Pons (tissue), 1 donor: ENCODE measurements around the gene FMNL2.
A peak's percentile ranks its signal among the peaks of the same experiment; 100 is the strongest.

Source experiments
- DNase-seq: peaks from one replicate; pipeline ENCODE4 v3.0.0-alpha.2; 2016; ENCODE audit warnings: low spot score

Gene FMNL2

DNA sequence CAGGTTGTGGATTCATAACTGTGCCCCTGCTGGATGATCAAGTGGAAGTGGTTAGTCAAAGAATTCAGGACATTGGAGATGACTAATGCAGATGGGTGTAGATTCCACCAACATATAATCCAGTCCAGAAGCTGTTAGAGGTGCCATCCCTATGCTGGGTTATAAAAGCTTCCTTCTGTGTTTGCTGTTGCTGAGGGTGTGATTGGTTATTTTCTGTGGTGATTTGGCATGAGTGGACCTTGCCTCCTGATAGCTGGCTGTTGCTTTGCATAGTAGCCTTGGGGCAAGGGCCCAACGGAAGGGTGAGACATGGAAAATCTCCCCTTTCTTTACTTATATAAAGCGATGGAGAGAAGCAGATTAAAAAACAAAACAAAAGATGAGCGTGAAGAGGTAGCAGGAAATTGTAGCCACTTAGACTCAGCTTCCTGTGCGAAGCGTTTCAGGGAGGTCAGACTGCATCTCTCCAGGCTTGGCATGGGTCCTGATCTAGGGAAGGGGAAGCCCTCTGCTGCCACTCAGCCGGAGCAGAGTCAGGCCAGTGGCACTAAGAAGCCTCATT lies 190.4 kb downstream of the FMNL2 start:
- peak; percentile 83 for DNase-seq

DNA sequence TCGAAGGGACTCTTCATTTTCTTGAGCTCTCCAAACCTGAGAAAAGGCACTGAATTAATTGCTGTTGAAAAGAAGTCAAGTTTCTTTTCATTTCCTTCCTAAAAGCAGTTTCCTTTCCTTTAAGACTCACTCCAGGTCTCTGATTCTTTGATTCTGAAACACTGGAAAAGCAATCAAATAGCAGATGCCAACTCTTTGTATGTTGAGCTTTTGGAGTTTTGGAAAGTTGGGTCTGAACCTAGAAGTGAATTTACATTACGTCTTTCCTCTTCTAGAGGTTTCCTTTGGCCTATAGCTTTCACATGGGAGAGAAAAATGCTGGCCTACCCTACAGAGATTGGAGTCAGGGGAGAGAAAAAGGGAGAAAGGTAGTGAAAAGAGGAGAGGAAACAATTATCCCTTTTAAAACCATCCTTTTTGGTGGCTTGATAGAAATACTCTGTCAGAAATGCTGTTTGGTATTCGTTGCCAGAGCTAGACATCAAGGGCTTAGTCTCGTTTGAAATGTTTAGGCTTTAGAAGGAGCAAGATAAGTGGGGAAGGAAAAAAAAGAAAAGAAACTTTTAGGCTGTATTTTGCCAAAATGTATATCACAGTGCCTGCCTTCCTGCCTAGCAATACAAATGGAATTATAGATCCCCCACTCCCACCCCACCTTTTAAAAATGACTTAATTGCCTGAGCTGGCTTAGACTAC lies 194.6 kb downstream of the FMNL2 start:
- no peak for DNase-seq

DNA sequence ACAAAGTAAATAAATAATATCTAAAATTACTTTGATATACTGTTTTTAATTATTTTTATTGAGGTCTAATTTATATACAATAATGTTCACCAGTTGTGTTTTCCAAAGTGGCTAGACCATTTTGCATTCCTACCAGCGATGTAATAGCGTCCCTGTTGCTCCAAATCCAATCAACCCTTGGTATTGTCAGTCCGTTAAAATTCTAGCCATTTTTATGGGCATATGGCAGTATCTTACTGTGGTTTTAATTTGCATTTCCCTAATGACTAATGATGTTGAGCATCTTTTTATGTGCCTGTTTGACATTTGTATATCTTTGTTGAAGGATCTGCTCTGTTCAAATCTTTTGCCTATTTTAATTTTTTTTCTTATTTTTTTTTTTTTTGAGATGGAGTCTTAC lies 197.3 kb downstream of the FMNL2 start:
- DNase-seq: no peak

DNA sequence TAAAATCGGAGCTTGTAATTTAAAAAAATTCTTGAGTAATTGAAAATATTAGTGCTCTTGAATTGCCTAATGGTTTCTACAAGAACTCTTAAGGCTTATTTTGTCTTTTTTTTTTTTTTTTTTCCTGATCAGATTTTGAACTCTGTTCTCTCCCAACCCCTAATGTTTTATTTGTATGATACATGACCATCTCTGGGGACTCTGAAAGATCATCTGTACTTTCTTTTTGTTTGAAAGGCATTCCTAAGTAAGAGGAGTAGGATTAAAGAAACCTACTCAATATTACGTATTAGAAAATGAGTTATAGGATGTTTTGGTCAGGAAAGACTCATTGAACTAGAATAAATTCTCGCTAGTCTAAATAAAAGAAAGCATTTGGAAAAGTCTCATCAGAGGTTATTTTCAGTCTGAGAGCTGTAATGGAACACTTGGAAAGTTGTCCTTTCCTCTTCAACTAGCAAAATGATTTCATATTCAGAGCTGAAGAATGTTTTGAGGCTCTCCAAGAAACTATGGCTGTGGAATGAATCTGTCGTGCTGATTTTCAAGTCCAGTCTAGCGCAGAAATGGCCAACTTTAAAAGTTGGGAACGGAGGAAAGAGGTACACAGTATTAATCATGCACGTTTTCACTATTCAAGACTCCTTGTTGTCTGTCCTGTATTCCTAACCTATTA lies 199.6 kb downstream of the FMNL2 start:
- no peak for DNase-seq

DNA sequence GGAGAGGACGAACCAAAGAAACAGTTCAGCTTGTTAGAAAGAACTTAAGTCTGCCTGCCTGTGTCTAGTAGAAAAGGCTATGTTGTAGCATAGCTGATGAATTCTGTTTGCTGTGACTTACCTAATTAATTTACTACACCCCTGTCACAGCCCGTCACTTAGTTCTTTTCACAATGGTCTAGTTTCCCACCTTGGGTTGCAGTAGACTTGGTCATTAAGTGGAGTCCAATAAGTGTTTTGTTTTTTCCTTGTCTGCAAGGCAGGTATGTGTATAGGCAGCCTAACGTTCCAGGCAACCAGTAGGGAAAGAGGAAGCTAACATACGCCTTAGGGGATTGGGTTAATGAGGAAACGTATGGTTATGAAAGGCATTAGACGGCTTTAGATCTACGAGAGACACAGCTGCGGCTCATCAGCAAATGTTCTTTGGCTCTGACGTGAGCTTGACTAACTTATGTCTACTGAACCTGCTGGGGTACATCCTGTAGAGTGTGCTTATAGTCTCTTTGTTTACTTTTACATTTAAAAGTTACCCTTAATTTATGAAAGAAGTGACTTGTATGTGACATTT lies 202.2 kb downstream of the FMNL2 start:
- DNase-seq: no peak

DNA sequence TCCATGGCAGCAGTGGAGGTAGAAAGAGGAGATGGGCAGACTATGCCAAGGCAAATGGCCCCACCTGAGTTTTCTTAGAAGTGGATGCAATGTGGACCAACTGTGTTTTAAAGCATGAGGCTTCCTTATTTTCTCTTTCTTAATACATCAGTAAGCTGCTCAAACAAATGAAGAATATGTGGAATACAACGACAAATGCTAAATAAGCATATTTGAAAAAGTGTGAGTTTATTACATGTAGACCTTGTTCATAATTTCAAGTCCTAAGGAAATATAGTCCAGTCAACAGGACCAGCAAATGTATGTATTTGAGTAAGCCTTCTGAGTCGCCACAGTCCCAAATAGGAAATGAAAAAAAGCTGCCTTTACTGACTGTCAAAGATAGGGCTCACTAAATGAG lies 204.4 kb downstream of the FMNL2 start:
- DNase-seq: no peak

DNA sequence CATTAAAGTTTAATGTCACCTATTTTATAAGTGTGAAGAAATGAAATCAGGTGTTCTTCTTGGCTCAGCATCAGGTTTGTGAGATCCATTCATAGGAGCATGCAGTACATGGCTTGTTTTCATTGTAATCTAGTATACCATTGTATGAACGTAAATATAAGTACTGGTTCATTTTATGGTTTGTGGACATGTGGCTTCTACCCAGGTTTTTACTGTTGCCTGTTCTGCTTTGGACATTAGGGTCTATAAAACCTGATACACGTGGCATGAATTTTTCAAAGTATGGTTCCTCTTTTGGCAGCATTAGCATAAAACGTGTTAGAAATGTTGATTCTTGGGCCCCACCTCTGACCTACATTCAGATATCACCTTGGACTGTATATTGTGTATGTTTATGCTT lies 206.7 kb downstream of the FMNL2 start:
- DNase-seq: no peak

DNA sequence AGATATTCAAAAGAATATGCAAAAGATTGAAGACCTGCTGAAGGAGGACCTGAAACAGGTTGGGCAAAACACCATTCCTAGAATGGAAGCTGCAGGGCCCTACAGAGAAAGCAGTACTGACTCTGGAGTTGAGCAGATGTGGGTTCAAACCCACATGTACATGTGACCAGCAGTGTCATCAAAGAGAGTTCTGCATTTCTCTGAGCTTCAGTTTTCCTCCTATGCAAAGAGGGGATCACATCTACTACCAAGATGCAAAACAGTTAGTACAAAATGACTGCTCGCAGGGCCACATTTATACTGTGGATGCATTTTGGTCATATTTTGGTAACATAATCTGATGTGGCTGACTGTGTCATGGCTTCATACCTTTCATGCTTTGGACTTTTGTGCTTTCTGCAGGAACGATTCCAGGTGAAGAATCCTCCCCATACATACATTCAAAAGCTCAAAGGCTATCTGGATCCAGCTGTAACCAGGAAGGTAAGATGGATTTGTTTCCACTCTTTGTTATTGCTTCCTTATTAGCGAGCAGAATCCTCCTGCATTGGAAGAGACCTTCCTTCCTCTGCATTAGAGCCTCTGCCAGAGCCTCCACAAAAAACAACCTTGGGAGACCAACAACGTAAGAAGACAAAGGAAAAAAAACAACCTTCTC lies 207.5 kb downstream of the FMNL2 start:
- no peak for DNase-seq

DNA sequence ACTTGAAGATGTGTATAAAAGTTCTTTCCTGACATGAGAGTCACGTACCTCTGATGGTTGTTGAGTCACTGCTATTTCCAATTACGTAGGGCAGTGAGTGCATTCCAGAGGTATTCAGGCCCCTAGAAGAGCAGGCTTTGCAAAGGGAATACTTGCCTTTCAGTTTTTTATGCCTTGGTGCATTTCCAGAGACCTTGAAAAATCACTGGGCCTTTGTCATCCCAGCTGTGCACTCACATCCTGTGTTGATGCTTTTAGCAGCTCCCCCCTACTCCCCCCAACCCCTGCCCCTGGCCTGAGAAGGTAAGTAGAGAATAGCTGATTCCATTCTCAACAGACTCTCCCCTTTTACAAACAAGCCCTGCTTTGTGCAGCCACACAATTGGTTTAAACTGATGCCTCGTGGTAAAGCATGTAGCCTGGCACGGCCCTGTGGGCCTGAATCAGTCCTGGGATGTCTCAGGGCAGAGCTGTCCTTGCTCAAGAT lies 208.1 kb downstream of the FMNL2 start:
- peak; percentile 97 for DNase-seq

DNA sequence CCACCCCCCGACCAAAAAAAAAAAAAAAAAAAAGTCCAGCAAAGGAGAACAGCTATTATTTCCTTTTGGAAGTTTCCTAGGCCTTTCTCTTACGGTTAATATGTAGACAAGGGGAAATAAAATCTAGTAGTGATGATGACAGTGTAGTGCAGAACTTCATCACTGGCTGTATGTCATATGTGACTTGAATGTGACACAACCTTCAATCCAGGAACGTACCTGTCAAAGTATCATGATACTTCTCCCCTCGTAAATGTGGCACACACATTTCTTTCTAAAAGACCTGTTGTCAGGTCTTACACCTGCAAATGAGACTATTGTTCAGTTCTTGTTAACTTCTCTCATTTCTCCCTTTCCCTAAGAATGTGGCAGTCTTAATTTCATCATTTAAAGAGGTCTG lies 208.7 kb downstream of the FMNL2 start:
- DNase-seq: no peak

DNA sequence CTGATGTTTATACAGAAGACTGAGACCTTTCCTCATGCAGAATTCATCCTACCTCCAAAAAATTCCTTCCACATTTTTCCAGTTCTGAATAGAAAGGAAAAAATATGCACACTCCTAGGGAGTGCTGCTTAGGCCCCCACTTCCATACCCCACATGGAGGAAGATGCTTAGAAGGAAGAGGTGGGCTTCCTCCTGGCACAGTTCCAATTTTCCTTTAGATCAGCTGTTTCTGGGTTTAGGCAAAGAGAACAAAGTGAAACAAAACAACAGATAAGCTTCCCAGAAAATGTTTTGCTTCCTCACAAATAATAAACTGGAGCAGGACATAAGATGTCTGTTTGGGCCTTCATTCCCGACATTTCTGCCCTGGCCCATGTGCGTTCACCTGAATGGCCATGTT lies 209.7 kb downstream of the FMNL2 start:
- no peak for DNase-seq

DNA sequence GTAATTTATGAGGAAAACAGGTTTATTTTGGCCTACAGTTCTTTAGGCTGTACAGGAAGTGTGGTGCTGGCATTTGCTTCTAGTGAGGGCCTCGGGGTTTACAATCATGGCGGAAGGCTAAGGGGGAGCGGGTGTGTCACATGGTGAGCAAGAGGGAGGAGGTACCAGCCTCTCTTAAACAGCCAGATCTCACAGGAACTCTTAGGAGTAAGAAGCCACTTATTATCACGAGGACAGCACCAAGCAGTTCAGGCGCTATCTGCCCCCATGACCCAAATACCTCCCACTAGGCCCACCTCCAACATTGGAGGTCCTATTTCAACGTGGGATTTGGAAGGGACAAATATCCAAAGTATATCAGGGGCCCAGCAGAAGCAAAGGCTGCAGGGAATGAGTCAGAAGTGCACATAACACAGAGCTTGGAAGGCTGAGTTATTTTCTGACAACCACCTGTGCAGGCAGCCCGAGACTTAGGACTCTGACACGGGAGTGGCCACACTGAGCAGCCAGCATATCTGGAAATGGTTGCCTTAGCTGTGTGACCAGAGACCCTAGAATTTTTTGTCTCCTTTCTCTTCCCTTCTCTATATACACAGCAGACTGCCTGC lies 211.4 kb downstream of the FMNL2 start:
- no peak for DNase-seq

DNA sequence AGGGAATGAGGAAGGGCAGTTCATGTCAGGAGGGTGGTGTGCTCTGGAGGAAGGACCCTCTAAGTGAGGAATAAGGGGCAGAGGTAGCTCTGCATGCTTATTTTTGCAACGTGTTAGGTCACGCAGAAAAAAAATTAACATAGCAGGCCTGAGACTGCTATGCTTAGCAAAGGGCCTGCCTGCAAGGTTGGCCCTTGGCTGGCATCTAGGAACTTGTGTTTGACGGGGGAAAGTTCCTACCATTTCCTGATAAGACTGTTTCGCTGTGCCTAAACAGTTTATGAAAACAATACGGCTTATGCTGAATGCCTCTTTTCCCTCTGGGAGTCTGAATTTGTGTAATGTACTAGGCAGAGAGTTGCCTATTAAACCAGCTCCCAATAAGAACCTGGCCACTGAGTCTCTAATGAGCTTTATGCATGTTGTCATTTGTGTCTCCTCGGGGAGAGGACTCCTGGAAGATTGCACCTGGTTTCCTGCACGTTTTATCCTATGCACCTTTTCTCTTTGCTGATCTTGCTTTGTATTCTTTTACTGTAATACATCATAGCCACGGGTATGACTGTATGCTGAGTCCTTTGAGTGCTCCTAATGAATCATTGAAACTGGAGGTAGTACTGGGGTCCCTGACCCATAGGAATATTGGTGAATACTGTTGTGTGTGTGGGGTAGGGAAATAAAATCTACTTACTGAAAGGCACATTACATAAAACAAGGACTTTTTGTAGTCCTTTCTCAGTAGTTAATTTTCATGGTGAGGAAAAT lies 213.3 kb downstream of the FMNL2 start:
- DNase-seq: no peak

DNA sequence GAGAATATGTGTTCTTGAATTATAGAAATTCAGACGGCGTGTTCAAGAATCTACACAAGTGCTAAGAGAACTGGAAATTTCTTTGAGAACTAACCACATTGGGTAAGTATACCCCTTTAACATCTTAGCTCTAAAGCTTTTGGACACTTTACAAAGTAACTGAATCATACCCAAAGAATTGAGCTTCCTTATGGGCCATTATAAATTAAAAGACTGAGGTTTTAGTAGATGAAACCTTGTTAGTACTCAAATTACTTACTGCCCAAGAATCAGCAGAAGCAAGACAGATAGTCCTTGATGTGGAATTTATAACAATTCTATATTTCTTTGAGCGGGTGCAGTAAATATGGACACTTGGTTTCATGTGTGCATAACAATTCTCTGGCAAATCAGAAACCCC lies 214.0 kb downstream of the FMNL2 start:
- DNase-seq: no peak

DNA sequence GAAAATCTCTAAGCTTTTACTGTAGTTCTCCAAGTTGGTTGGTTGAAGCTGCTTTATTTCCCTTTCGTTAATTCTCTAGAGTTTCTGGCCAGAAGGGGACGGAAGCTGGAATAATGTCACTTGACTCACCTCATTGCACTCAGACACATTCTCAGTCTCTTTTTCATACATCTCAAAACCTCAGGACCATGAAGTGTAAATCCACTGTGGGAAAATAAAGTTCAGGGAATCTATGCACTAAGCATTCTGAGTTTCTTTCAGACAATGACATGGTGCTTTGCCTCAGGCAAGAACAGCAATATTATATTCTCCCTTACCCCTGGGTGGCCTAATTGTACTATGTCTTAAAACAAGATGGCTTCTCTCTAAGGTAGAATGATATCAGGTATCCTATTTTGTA lies 214.4 kb downstream of the FMNL2 start:
- no peak for DNase-seq

DNA sequence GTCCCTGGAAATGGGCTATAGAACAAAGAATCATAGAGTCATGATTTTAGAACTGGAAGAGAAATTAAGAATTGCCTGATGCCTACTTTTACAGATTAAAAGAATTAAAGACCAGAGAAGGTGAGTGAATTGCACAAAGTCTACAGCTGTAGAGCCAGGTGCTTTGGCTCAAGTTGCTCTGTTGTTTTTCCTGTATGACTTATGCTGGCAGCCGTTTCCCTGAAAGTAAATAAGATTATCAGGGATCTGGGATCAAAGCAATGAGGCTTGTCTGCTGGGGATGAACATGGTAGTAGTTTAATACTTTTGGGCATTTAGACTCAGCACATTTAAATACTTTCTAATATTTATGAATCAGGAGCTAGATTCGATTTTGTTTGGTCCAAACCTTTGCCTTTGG lies 215.4 kb downstream of the FMNL2 start:
- no peak for DNase-seq

DNA sequence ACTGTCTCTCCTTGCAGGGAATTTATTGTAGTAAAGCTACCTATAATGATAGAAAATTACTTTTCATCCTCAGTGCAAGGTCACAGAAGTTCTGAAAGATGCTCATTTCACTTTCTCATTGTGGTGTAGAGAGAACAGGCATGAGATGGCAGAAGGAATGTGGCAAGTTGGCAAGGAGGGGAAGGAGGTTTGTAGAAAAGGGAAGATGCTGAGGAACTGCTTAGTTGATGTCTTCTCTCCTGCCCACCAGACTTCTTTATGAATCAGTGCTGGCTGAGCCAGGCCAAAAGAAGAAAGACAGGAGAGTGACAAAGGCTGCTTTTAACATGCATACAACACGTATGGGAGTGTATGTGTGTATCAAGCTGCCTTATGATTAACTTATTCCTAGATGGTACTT lies 217.9 kb downstream of the FMNL2 start:
- no peak for DNase-seq

DNA sequence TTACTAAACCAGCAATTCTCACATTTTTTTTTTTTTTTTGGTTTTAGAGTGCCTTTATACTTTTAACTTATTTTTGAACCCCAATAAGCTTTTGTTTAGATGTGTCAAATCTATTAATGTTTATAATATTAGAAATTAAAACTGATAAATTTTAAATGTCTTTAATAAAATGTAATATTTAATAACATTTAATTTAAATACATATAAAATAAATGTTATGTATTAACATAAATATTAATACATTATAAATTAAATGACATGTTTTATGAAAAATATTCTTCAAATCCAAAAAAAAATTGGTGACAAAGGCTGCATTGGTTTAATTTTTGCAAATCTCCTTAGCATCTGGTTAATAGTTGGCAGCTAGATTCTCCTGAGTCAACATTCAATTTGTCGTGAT lies 218.5 kb downstream of the FMNL2 start:
- no peak for DNase-seq

DNA sequence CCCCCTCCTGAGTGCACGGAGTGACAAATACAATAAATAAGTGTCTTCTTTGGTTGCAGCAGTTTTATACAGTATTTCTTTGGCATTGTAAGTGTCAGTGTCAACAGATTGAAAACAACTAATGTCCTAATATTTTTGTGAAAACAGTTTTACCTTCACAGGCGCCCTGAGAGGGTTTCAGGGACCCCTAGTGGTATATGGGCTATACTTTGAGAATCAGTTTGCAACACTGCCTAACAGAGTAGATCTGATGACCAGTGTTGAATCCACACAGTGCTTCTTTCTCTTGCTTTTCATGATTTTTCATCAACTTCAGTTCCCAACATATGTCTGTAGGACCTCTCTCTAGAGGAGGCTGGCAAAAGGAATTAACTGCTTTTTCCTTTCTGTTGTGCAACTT lies 220.1 kb downstream of the FMNL2 start:
- DNase-seq: peak; percentile 72

DNA sequence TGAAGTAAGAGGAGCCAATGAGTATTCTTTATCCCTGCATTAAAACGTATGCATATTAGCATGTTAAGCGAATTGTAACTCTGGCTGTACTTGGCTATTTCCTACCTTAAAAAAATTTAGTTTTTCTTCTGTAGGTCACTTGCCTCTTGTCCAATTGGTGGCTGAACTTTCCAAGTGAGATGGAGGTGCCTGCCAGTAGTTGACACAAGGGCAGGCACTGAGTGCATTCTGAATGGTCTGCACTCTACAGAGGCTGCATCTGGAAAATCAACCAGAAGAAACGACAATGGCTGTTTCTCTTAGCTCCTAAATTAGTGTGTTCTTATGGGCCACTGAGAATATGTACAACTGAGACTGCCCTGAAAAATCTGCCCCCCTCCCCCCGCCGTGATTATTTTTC lies 221.5 kb downstream of the FMNL2 start:
- peak; percentile 74 for DNase-seq

DNA sequence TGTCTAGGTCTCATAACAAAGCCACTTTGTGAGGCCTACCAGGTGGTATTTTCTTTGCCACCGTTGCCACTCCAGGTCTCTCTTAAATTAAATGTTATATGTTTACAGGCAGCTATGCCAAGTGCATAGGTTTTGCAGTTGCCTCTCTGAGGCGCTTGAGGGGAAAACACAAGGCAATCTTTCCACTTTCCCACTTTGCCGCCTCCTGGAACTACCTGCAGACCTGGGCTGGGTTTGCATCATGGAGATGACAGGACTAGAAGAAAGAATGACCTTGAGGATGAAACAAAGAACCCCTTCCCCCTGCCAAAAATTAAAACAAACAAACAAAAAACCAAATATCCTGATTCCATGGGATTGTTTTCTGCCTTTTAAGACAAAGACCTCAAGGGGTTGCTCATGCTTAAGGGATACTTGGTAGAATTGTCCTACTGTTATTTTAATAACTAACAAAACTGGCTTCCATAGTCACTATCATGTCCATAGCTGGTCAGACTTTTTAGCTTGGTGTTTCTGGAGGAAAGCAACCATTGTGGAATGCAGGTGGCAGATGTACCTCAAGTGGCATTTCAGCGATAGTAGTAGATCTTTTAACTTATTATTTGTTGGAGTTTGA lies 222.4 kb downstream of the FMNL2 start:
- DNase-seq: no peak
